Fibroblast of skin of left biceps (primary cell): ENCODE data around the gene EPHA7.

ENCODE experiments used
- DNase-seq, 2 experiments: peaks; one replicate each; pipeline ENCODE4 v3.0.0-alpha.2; 2013; ENCODE audit warnings: low read depth in 2 of 2

EPHA7 gene

DNA sequence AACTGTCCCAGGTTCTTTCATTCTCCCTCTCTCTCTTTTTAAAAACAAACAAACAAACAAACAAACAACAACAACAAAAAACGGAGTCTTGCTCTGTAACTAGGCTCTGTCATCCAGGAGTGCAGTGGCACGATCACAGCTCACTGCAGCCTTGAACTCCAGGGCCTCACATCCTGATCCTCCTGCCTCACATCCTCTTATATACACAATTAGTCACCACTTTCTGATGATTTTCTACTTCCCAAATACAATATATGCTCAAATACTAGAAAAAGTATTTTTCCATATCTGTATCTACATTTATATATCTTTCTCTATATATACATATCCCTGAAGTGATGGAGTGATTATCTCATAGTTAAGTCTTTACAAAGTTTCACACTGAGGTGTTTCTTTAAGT is 170.7 kb downstream of the EPHA7 start:
- no peak for DNase-seq

DNA sequence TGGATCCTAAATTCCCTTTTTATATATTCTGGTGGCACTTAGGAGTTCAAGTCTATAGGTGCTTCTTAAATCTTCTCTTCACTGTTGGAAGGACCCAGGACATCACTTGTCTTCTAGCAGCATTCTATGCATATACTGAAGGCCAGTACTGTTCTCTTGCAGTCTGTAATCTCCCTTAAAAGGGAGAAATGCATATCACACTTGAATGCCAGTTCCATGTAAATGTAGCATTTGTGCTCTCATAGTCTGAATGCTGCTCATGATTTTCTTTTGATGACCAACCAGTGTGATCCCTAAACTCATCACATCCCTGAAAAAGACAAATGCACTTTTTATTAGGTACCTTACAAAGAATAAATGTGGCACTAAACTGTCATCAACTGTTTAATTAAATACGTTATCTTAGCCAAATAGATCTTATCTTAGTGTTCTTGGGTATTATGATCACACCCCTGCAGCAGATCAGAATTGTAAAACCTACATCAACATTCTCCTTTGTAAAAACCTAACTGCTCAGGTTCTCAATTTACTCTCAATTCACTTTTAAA is 176.1 kb downstream of the EPHA7 start:
- no peak for DNase-seq

DNA sequence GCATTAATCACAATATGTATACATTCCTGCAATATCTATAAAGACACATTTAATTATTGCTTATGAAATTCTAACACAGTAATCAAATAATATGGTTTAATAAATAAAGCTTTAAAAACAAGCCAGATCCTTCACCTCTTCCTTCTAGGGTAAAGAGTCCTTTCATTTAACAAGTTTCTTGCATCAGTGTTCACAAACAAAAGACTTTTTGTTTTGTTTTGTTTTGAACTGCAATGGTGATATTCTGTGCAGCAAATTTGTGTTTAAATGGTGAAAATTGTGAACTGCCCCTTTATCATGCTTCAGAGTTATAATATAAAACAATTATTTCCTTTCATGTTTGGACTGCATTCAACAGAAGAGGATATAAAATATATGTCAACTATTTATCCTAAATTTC is 177.3 kb downstream of the EPHA7 start:
- no peak for DNase-seq

DNA sequence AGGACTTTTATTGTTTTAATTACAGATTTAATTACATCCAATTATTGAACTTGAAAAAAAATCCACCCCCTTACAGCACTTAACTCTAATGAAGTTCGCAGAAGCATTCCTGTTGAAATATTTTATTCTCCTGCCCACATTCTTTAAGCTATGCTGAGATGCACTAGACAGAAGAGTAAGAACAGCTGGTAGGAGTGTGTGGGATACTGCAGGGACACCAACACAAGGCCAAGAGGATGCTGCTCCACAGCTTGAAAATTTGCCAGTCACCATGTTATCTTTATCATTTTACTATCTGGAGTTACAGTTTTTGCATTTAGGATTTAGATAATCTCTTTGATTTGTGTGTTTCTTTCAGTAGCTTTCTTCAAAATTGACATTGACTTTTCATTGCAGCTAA is 180.7 kb downstream of the EPHA7 start:
- no peak for DNase-seq

DNA sequence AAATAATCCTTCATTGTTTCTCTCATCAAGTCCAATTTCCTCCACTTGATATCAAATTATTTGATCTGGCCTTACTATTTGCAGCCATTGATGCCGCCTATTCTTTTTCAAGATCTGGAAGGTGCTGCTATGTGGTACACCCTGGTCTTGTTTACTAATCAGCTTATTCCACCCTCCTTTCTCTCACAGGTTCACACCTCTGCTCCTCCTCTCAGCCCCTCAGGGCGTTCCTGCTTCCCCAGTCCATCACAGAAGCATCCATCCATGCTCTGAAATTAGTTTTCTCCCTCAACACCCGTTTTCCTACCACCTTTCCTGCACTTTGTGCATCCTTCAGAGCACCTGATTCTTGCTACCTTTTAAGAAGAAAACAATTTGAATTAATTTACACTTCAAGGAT is 183.6 kb downstream of the EPHA7 start:
- DNase-seq, result no peak

DNA sequence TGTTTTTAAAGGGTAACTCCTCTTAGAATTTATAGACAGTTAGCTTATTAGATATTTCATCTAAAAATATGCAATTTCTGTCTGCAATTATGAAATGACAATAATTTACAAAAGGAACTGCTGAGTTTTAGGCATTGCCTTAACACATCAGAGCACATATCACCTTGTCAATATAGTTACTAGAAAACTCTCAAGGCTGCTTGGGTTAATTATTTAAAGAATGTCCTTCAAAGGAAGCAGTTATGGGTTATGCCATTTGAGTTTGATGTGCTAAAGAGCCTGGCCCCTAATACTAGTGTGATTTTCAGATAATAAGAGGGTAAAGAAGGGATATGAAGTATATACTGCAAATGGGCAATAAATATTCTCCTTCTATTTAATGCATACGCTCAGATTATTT is 192.5 kb downstream of the EPHA7 start:
- no peak for DNase-seq

DNA sequence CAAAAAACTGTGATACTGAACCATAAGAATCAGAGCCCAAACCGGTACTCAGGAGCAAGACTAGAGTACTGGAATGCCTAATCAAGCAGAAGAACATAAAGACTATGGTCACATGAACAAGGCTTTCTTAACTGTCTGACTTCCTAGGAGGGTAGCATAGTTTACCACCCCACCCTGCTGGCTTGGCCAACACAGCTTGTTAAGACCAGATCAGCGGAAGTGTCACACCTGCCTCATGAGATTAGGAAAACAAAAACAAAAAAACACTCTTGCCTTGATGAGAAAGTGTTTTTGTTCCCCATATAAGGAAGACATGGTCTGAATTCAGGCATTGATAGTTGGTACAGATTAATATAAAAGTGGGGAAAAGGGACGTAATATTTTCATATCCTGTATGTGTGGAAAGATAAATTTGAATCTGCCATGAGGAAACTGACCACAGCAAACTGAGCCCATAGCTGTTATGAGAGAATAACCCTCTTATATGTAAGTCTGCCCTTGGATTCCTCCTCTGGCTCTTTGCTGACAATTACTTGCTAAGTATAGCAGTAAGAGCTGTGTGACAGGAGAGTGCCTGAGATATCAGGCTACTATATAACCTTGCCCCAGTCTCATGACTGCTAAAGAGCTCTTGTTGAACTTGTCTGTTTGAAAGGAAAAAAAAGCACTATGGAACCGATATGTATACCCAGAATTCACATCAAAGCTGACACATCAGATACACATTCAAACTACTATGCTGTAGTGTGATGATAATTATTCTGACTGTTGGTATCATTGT is 197.1 kb downstream of the EPHA7 start:
- DNase-seq, result no peak

DNA sequence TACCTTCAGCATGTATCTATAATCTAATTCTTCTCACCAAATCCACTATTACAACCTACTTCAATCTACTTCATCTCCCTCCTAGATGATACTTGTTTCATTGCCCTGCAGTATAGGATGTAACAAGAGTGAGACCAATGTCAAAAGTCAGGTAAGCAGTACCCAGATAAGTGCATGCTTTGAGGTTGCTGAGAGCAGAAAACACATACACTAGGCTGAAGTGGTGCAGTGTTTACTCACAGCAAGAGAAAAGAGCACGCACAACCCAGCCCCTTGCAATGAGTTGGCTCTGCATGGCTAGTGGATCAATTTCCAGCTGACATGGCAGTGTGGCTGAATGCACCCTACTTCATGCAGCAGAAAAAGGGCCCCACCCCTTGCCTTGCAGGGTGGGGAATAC is 199.9 kb downstream of the EPHA7 start:
- DNase-seq, result no peak

DNA sequence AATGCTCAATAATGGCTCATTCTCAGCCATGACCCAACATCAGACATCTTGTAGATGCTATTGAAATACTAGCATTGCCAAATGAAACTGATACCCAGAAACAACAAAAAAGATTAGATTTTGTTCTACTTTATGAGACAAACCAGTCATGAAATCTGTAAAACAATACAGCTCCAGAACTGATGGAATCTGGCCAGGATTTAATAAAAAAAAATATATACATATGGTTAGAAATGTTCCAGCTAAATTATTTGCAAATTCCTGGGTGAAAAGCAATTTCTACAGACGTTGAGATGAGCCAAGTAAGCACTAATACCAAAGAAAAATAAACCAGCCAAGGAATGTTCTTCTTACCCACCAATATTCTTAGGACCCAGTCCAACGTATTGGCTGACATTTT is 201.3 kb downstream of the EPHA7 start:
- no peak for DNase-seq

DNA sequence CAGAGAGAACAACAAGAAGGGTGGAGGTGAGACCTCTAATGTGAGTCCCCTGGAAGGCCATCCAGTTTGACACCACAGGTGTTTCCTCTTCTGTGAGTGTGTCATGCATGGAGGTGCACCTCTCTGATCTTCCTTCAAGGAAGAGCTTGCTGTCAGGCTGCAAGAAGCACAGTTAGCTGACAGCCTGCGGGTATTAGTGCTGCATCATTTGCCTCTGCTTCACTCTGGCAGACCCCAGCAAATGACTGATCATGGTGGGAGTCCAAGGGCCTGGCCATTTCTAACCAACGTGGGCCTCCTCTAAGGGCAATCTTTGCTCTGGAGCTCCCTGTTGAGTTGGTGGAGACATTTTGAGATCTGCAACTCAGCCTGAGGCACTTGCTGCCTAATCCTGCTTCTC is 206.3 kb downstream of the EPHA7 start:
- no peak for DNase-seq

DNA sequence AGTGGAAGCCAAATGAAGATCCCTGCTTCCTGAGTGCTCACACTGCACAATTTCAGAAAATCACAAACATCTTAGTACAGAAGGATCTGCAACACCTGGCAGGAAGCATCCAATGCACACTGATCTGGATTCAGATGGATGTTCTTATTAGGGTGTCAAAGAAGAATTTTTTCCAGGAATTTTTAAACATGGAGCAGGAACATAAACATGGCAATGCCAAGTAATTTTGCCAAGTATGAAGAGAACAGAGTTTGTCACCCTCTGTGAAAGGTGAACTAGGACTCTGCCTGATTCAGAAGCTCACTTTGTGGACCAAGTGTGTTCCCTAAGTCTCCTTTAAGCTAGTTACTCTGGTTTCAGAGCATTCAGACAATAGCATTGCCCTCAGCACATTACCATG is 208.5 kb downstream of the EPHA7 start:
- no peak for DNase-seq

DNA sequence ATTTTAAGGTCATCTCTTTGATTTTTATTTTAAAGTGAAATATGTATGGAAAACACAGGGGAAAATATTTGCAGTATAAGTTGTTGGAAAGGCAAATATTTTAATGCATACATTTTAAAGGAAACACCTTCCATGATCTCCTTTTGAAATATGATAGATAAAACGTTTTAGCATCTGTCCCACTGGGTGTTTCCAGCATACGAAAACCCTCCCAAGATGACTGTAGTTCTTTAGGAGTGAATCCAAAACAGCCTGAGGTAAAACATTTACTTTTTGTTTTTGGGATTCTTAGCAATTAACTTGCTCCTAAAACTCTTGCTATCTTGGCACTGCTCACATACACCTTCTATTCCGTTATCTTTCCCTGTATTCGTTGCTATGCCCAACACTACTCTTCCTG is 210.0 kb downstream of the EPHA7 start:
- no peak for DNase-seq

DNA sequence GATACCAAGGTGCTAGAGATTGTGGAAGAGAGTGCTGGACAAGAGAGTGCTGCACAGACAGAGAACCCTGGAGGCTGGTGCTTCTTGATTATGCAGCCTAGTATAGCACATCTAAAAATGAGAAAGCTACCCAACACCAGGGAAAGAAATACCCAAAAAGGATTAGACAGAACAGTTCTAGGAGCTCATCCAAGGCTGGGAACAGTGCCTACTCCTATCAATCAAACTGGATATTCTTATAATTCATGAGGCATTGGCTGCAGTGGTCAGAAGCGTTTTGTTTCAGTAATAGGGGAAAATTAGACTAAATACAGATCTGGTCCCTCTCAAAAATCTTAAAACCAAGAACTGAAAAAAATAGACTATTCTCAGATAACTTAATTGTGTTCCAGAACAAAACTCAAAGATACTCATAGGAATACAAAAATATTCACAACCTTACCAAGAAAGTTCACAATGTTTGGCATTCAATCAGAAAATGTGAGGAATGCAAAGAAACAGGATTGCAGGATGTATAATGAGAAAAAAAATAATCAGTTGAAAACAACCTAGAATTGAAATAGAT is 222.9 kb downstream of the EPHA7 start:
- no peak for DNase-seq

DNA sequence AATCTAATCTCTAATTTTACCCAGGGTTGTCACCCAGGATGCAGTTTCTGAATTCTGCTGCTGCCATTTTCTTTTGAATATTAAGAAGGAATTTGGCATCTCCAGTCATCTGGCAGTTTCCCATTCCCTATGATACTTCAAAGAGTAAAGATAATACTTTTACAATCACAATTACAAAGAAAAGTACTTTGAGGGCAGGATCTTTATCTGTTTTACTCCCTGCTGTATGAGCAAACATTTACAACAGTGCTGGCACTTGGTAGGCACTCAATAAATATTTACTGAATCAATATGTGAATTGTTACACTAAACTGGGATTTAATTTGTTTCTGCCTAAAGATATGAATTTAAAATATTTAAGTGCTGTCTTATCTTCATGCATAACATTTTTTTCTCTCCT is 224.9 kb downstream of the EPHA7 start:
- no peak for DNase-seq

DNA sequence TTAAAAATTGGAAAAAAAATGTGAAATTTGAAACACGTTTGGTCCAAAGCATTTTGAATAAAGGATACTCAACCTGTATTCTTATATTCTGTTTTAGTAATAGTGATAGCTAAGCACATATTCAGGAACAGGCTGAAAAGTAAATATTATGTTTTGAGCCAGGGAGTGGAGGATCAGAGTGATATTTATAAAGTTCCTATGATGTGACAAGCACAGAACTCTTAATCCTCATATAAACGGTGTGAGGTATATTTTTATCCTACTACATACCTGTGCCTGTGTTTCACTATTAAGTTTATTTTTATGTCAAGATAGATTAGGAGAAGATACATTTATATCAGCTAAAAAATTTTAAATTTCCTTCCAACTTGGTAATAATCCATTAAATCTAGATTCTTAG is 225.5 kb downstream of the EPHA7 start:
- DNase-seq, result no peak
